NCI-H526 treated with DMSO at 0.1 percent for 48 hours (cell line): ENCODE data around the gene MAN1C1.

ENCODE experiments used
- DNase-seq: peaks from one replicate; lab custom pipeline; 2025; lab: John Stamatoyannopoulos, UW

MAN1C1 gene

GRCh38 chr1:25818569-25818968 is 202.0 kb downstream of the MAN1C1 start:
- DNase-seq: no peak

- DNase-seq: peak; percentile 69
Measured at GRCh38 chr1:25819491-25820246, 203.1 kb downstream of the MAN1C1 start, which contains the start of gene MTFR1L. TSS of gene MTFR1L (plus strand) at chr1:25819954. CDS start at chr1:25823105, 3,151 bp downstream.

GRCh38 chr1:25820247-25821111 is 203.9 kb downstream of the MAN1C1 start:
- no peak for DNase-seq

GRCh38 chr1:25821112-25821476 is 204.5 kb downstream of the MAN1C1 start:
- no peak for DNase-seq

GRCh38 chr1:25821630-25822091 is 205.1 kb downstream of the MAN1C1 start:
- DNase-seq: no peak

GRCh38 chr1:25825605-25826004 is 209.0 kb downstream of the MAN1C1 start:
- DNase-seq: no peak

GRCh38 chr1:25826571-25826970 is 210.0 kb downstream of the MAN1C1 start:
- no peak for DNase-seq

- DNase-seq: no peak
Measured at GRCh38 chr1:25828491-25828890, 211.9 kb downstream of the MAN1C1 start.

GRCh38 chr1:25829046-25829445 is 212.5 kb downstream of the MAN1C1 start:
- no peak for DNase-seq

GRCh38 chr1:25831569-25832196 is 215.1 kb downstream of the MAN1C1 start:
- no peak for DNase-seq

- DNase-seq: no peak
Measured at GRCh38 chr1:25832336-25833037, 215.9 kb downstream of the MAN1C1 start.

GRCh38 chr1:25833158-25833557 is 216.6 kb downstream of the MAN1C1 start:
- DNase-seq: no peak
